Measurements from ENCODE around the gene TMEM150B. TPM values are rescaled to one million over a fixed set of nuclear protein-coding genes. Genes with fewer than 3 reads are reported as not detected.

Gene TMEM150B
- total RNA-seq, 1 experiment from 2014 or later, result not detected

DNA sequence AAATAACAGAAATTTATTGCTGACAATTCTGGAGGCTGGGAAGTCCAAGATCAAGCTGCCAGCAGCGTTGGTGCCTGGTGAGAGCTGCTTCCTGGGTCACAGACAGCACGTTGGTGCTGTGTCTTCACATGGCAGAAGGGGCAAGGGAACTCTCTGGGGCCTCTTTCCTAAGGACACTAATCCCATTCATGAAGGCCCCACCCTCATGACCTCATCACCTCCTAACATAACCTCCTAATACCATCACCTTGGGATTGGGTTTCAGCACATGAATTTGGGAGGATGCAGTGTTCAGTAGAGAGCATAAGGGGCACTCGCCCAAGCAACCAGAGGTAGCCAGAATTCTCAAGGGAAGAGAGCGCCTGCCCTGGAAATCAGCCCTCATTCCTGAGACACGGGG is 15.7 kb downstream of the TMEM150B start:
- H2AFZ ChIP-seq, result no peak overlapping the region
- H3K9me2 ChIP-seq (ENCODE audit: insufficient read depth), result no peaks in the 10 kb centered on the region
- no peaks in the 10 kb centered on the region for H4K20me1 ChIP-seq (ENCODE audit: insufficient read depth)
- no peak overlapping the region for H3K4me2 ChIP-seq
- H3K36me3 ChIP-seq (ENCODE audit: low read depth), result no peaks in the 10 kb centered on the region
- no peak for DNase-seq
- ChIA-PET POLR2A (ENCODE audit: unreplicated experiment) (interaction anchor here (0.5 kb wide), 1 partner anchor 94 kb away, joined by 3 read pairs; no protein-coding TSS in a partner anchor), CTCF (no interaction called here)
- no peaks in the 10 kb centered on the region; the same call in 1 of the 2 replicates for H3F3A ChIP-seq (ENCODE audit: insufficient read depth, low read depth)
- intact Hi-C loops (cut with micrococcal nuclease; ENCODE audit: unreplicated experiment), result no loop called here
- no peaks in the 10 kb centered on the region for H3K27me3 ChIP-seq (ENCODE audit: insufficient read depth, low read depth)
- no peak overlapping the region for H3K27ac ChIP-seq
- no peaks in the 10 kb centered on the region for H3K9me3 ChIP-seq (ENCODE audit: insufficient read depth, low read depth)
- TF ChIP-seq CTCF (conservative IDR thresholded peaks at IDR 0.05) (no peak), EZH2 (IDR thresholded peaks at IDR 0.05; ENCODE audit: low read depth) (no peak)
- no peaks in the 10 kb centered on the region for H3K79me2 ChIP-seq (ENCODE audit: low read depth)
- BruUV-seq (replicated peaks), result no TSS peak
- H3K4me1 ChIP-seq (replicated peaks; ENCODE audit: insufficient read depth), result no peaks in the 10 kb centered on the region
- no peak overlapping the region for H3K4me3 ChIP-seq

- H4K20me1 ChIP-seq (ENCODE audit: insufficient read depth), result no peaks in the 10 kb centered on the region
- peaks cover 7% of the 10 kb centered on the region; the same call in 1 of the 2 replicates for H3F3A ChIP-seq (ENCODE audit: insufficient read depth, low read depth)
- H3K27me3 ChIP-seq (ENCODE audit: insufficient read depth, low read depth), result no peaks in the 10 kb centered on the region
- no peaks in the 10 kb centered on the region for H3K4me1 ChIP-seq (replicated peaks; ENCODE audit: insufficient read depth)
- H2AFZ ChIP-seq, result no peak overlapping the region
- no peaks in the 10 kb centered on the region for H3K79me2 ChIP-seq (ENCODE audit: low read depth)
- TF ChIP-seq CTCF (conservative IDR thresholded peaks at IDR 0.05) (no peak), EZH2 (IDR thresholded peaks at IDR 0.05; ENCODE audit: low read depth) (no peak)
- BruUV-seq (replicated peaks), result no TSS peak
- H3K4me2 ChIP-seq, result no peak overlapping the region
- H3K9me3 ChIP-seq (ENCODE audit: insufficient read depth, low read depth), result no peaks in the 10 kb centered on the region
- ChIA-PET CTCF (no interaction called here), POLR2A (ENCODE audit: unreplicated experiment) (no interaction called here)
- intact Hi-C loops (cut with micrococcal nuclease; ENCODE audit: unreplicated experiment), result no loop called here
- no peak for DNase-seq
- H3K36me3 ChIP-seq (ENCODE audit: low read depth), result no peaks in the 10 kb centered on the region
- no peaks in the 10 kb centered on the region for H3K9me2 ChIP-seq (ENCODE audit: insufficient read depth)
- H3K27ac ChIP-seq, result no peak overlapping the region
- no peak overlapping the region for H3K4me3 ChIP-seq
Observed at GRCh38 chr19:55308281-55308680, 16.9 kb downstream of the TMEM150B start.

GRCh38 chr19:55306712-55307111 is 18.4 kb downstream of the TMEM150B start:
- Histone ChIP-seq H3K27ac (no peak overlapping the region), H3K79me2 (ENCODE audit: low read depth) (no peaks in the 10 kb centered on the region), H3K4me2 (no peak overlapping the region), H2AFZ (no peak overlapping the region), H3K4me1 (replicated peaks; ENCODE audit: insufficient read depth) (0 out of 2 replicates have a peak, but pooled peaks cover 4% of the 10 kb centered on the region), H4K20me1 (ENCODE audit: insufficient read depth) (no peaks in the 10 kb centered on the region), H3K9me2 (ENCODE audit: insufficient read depth) (no peaks in the 10 kb centered on the region), H3F3A (ENCODE audit: insufficient read depth, low read depth) (peaks cover 10% of the 10 kb centered on the region; the same call in 1 of the 2 replicates), H3K27me3 (ENCODE audit: insufficient read depth, low read depth) (no peaks in the 10 kb centered on the region), H3K4me3 (no peak overlapping the region), H3K9me3 (ENCODE audit: insufficient read depth, low read depth) (no peaks in the 10 kb centered on the region), H3K36me3 (ENCODE audit: low read depth) (no peaks in the 10 kb centered on the region)
- TF ChIP-seq EZH2 (IDR thresholded peaks at IDR 0.05; ENCODE audit: low read depth) (no peak), CTCF (conservative IDR thresholded peaks at IDR 0.05) (no peak)
- no TSS peak for BruUV-seq (replicated peaks)
- intact Hi-C loops (cut with micrococcal nuclease; ENCODE audit: unreplicated experiment), result no loop called here
- ChIA-PET CTCF (no interaction called here), POLR2A (ENCODE audit: unreplicated experiment) (interaction anchor here (1.1 kb wide), 1 partner anchor 32 kb away, joined by 5 read pairs; no protein-coding TSS in a partner anchor)
- no peak for DNase-seq

All from PC-9 (cell line).